Ovary (tissue), 3 donors: ENCODE measurements around the gene SETBP1.

Experiments
- CTCF ChIP-seq, 3 donors: fragments of 450-650 bp in 2 of 3; fragments of 200-600 bp in 1 of 3; IDR thresholded peaks; one replicate each; pipeline versions ENCODE4 v1.5.1 to v1.8.0; 2016 to 2022; ENCODE audit warnings: antibody characterized with exemption in 3 of 3, mild to moderate bottlenecking in 1 of 3
- EP300 ChIP-seq: sonication (generic); formaldehyde crosslinking; IDR thresholded peaks from one replicate; pipeline ENCODE4 v1.6.1; 2017; ENCODE audit warnings: antibody characterized with exemption
- POLR2A ChIP-seq: fragments of 450-650 bp; IDR thresholded peaks from one replicate; pipeline ENCODE4 v1.6.1; 2017; ENCODE audit warnings: antibody characterized with exemption, mild to moderate bottlenecking, moderate library complexity
- donor health status: DM: no; HTN: no; CAD: no.

GRCh38 chr18:44876024-44876423 lies 195.3 kb downstream of the SETBP1 start:
- no peak for TF ChIP-seq CTCF (IDR thresholded peaks at IDR 0.05)
- TF ChIP-seq POLR2A = no peak
- no peak for TF ChIP-seq EP300
